ENCODE measurements around the gene EVI2B. TPM values are rescaled to one million over a fixed set of nuclear protein-coding genes. Genes with fewer than 3 reads are reported as not detected.
"Not testable (repeated sequence)": the region's sequence is repeated elsewhere in the genome, so short reads cannot be mapped to it uniquely, and the experiment has no call there.

Gene EVI2B
- total RNA-seq, 1 experiment from 2014 or later = 0.20 TPM

GRCh38 chr17:31289790-31290189 lies 24.1 kb downstream of the EVI2B start:
- H3K9me3 ChIP-seq (ENCODE audit: control insufficient read depth in 1 of 2, insufficient read depth in 1 of 2, low read depth in 1 of 2, low read length in 2 of 2) = no peaks in the 10 kb centered on the region
- POLR2A ChIA-PET = no interaction called here
- no peaks in the 10 kb centered on the region for H3K79me2 ChIP-seq (ENCODE audit: insufficient read depth, low read length)
- no peak for DNase-seq (ENCODE audit: low read depth, low spot score)
- no peaks in the 10 kb centered on the region for H3K27me3 ChIP-seq (ENCODE audit: insufficient read depth, low read length)
- H3K36me3 ChIP-seq (ENCODE audit: control insufficient read depth in 1 of 2, insufficient read depth in 2 of 2, low read length in 2 of 2) = no peaks in the 10 kb centered on the region
- no peaks in the 10 kb centered on the region for H3K4me1 ChIP-seq (ENCODE audit: control insufficient read depth in 1 of 2, insufficient read depth in 2 of 2, low read length in 2 of 2)
- intact Hi-C loops (cut with micrococcal nuclease) = no loop called here
- H2AFZ ChIP-seq (ENCODE audit: low read depth, low read length, poor library complexity, severe bottlenecking) = no peak overlapping the region
- RAD21 ChIA-PET (ENCODE audit: low non-redundant PET in 1 of 2, low total read pairs in 2 of 2, uncharacterized antibody in 2 of 2, unreplicated experiment in 2 of 2) = no interaction called here
- no TSS peak for BruUV-seq (replicated peaks)
- no peak for ATAC-seq
- no peak overlapping the region for H3K9ac ChIP-seq (ENCODE audit: low read length)
- CTCF ChIA-PET = no interaction called here
- no peaks in the 10 kb centered on the region for H4K20me1 ChIP-seq (ENCODE audit: insufficient read depth)
- no peaks in the 10 kb centered on the region for H3K9me2 ChIP-seq (ENCODE audit: insufficient read depth)
- H3K27ac ChIP-seq (ENCODE audit: low read depth, low read length) = no peak overlapping the region
- no peak for TF ChIP-seq JUND (IDR thresholded peaks at IDR 0.05)
- no peak for TF ChIP-seq SP1 (IDR thresholded peaks at IDR 0.05; ENCODE audit: low read depth)
- TF ChIP-seq YY1 (IDR thresholded peaks at IDR 0.05; ENCODE audit: extremely low read depth, insufficient replicate concordance, low read depth, low read length) = no peak
- no peak for TF ChIP-seq EGR1 (IDR thresholded peaks at IDR 0.05; ENCODE audit: low read depth)
- no peak for TF ChIP-seq ZFX (IDR thresholded peaks at IDR 0.05)
- TF ChIP-seq ATF3 (IDR thresholded peaks at IDR 0.05) = no peak
- no peak for TF ChIP-seq ZBTB33 (IDR thresholded peaks at IDR 0.05; ENCODE audit: extremely low read depth, insufficient replicate concordance, low read length)
- no peak overlapping the region for H3K4me2 ChIP-seq (ENCODE audit: low read length)
- H3K4me3 ChIP-seq (replicated peaks in 1 of 2; ENCODE audit: low read depth in 1 of 2, low read length in 2 of 2) = no peak overlapping the region

DNA sequence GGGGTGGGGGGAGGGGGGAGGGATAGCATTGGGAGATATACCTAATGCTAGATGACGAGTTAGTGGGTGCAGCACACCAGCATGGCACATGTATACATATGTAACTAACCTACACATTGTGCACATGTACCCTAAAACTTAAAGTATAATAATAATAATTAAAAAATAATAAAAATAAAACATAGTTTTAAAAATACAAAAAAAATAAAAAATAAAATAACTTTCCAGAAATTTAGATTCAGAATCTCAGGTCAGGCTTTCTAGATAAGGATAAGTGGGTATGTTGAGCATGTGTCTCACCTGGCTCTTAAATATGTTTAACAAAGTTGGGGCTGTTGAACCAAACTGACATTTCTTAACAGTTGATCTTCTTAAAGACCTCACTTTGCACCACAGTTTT lies 25.9 kb downstream of the EVI2B start:
- POLR2A ChIA-PET; H4K20me1 ChIP-seq (ENCODE audit: insufficient read depth); DNase-seq (ENCODE audit: low read depth, low spot score); H3K27ac ChIP-seq (ENCODE audit: low read depth, low read length); H3K9me3 ChIP-seq (ENCODE audit: control insufficient read depth in 1 of 2, insufficient read depth in 1 of 2, low read depth in 1 of 2, low read length in 2 of 2); H3K4me1 ChIP-seq (ENCODE audit: control insufficient read depth in 1 of 2, insufficient read depth in 2 of 2, low read length in 2 of 2); H2AFZ ChIP-seq (ENCODE audit: low read depth, low read length, poor library complexity, severe bottlenecking); H3K27me3 ChIP-seq (ENCODE audit: insufficient read depth, low read length); H3K9ac ChIP-seq (ENCODE audit: low read length); H3K4me2 ChIP-seq (ENCODE audit: low read length); BruUV-seq (replicated peaks); ATAC-seq; H3K79me2 ChIP-seq (ENCODE audit: insufficient read depth, low read length); H3K36me3 ChIP-seq (ENCODE audit: control insufficient read depth in 1 of 2, insufficient read depth in 2 of 2, low read length in 2 of 2); H3K9me2 ChIP-seq (ENCODE audit: insufficient read depth); RAD21 ChIA-PET (ENCODE audit: low non-redundant PET in 1 of 2, low total read pairs in 2 of 2, uncharacterized antibody in 2 of 2, unreplicated experiment in 2 of 2); CTCF ChIA-PET; intact Hi-C loops (cut with micrococcal nuclease); H3K4me3 ChIP-seq (replicated peaks in 1 of 2; ENCODE audit: low read depth in 1 of 2, low read length in 2 of 2): not testable (repeated sequence)
